OCI-LY7 (cell line): ENCODE data around the gene GRID2. TPM values are rescaled to one million over a fixed set of nuclear protein-coding genes. Genes with fewer than 3 reads are reported as not detected.

Experiments used
- BruUV-seq: library from RNA; stranded (reverse); fragments of 400-500 nt; replicated peaks from 2 replicates; lab custom pipeline; 2021; lab: Mats Ljungman, UMichigan
- CTCF ChIA-PET: fragments of 300-600 bp; sonication (Branson Sonifier 250); formaldehyde crosslinking; loops from one replicate; lab custom pipeline; 2022; ENCODE audit warnings: antibody characterized with exemption; ENCODE audit not compliant: unreplicated experiment; lab: Charles Lee
- POLR2A ChIA-PET: fragments of 300-600 bp; sonication (Branson Sonifier 250); formaldehyde crosslinking; loops from one replicate; lab custom pipeline; 2022; ENCODE audit warnings: antibody characterized with exemption; lab: Charles Lee
- DNase-seq: peaks from one replicate; pipeline ENCODE4 v3.0.0-alpha.2; 2015; ENCODE audit warnings: low spot score
- H2AFZ ChIP-seq: fragments of 200-600 bp; sonication (generic), shearing (Covaris generic); 2 replicates; pipeline ENCODE4 v1.6.1; 2014; ENCODE audit warnings: mild to moderate bottlenecking, antibody characterized with exemption, low read length, moderate library complexity
- H3K27ac ChIP-seq: fragments of 200-600 bp; sonication (generic); 2 replicates; pipeline ENCODE4 v1.5.1; 2014; ENCODE audit warnings: mixed run types, low read depth, mild to moderate bottlenecking, moderate library complexity, low read length, inconsistent platforms; ENCODE audit not compliant: poor library complexity, severe bottlenecking
- H3K36me3 ChIP-seq: fragments of 200-600 bp; sonication (generic); 2 replicates; pipeline ENCODE4 v1.6.1; 2014; ENCODE audit warnings: mild to moderate bottlenecking, antibody characterized with exemption, low read length, moderate library complexity, mixed read lengths; ENCODE audit not compliant: insufficient read depth
- H3K4me1 ChIP-seq: fragments of 200-600 bp; sonication (generic); 2 replicates; pipeline ENCODE4 v1.5.1; 2014; ENCODE audit warnings: mild to moderate bottlenecking, low read length; ENCODE audit not compliant: insufficient read depth, poor library complexity, severe bottlenecking
- H3K4me2 ChIP-seq: fragments of 200-600 bp; sonication (generic); 2 replicates; pipeline ENCODE4 v1.6.1; 2014; ENCODE audit warnings: mild to moderate bottlenecking, low read length
- H3K4me3 ChIP-seq: fragments of 200-600 bp; sonication (generic); 2 replicates; pipeline ENCODE4 v1.5.1; 2014; ENCODE audit warnings: mild to moderate bottlenecking, low read depth, low read length; ENCODE audit not compliant: poor library complexity, severe bottlenecking
- H3K79me2 ChIP-seq: fragments of 200-600 bp; sonication (generic); 2 replicates; pipeline ENCODE4 v1.6.1; 2016; ENCODE audit warnings: low read depth, mild to moderate bottlenecking, low read length, moderate library complexity, mixed read lengths; ENCODE audit not compliant: insufficient read depth
- H3K9me2 ChIP-seq: fragments of 200-600 bp; sonication (generic); 2 replicates; pipeline ENCODE4 v1.6.1; 2016; ENCODE audit warnings: mild to moderate bottlenecking, low read length, mixed read lengths; ENCODE audit not compliant: insufficient read depth
- H3K9me3 ChIP-seq: fragments of 200-600 bp; sonication (generic); 2 replicates; pipeline ENCODE4 v1.6.1; 2014; ENCODE audit warnings: mild to moderate bottlenecking, mixed run types, low read length, mixed read lengths
- H4K20me1 ChIP-seq: fragments of 200-600 bp; sonication (generic); 2 replicates; pipeline ENCODE4 v1.6.1; 2014; ENCODE audit warnings: mild to moderate bottlenecking, antibody characterized with exemption, low read length, moderate library complexity, mixed read lengths; ENCODE audit not compliant: insufficient read depth
- CTCF ChIP-seq: fragments of 200-600 bp; sonication (generic); conservative IDR thresholded peaks from 2 replicates; pipeline ENCODE4 v1.5.1; 2014; ENCODE audit warnings: mild to moderate bottlenecking, antibody characterized with exemption, low read length, moderate library complexity, mixed read lengths
- EZH2phosphoT487 ChIP-seq: fragments of 200-600 bp; sonication (generic); IDR thresholded peaks from 2 replicates; pipeline ENCODE4 v1.6.1; 2018; ENCODE audit warnings: low read depth, borderline replicate concordance, mild to moderate bottlenecking, mixed run types, antibody characterized with exemption, low read length, moderate library complexity, mixed read lengths
- intact Hi-C: fragments of 100-400 bp; cut with micrococcal nuclease; formaldehyde crosslinking; loops from one replicate; pipeline ENCODE4 v1.10.0; 2022; ENCODE audit not compliant: unreplicated experiment
- total RNA-seq, 2 experiments: library from RNA; depleted of rRNA in 1 of 2; stranded (reverse); fragments of >200 nt in 1 of 2; shearing (Covaris generic) in 1 of 2; gene quantifications; 2 replicates each; pipeline ENCODE4 v1.2.3, GENCODE V29; 2014 to 2022

Gene GRID2
- total RNA-seq, 2 experiments from 2014 or later: not detected

GRCh38 chr4:93334003-93334402 is 1030.2 kb downstream of the GRID2 start:
- CTCF ChIA-PET: no interaction called here
- Histone ChIP-seq H3K9me2 (no peaks in the 10 kb centered on the region), H2AFZ (no peak overlapping the region), H3K4me2 (no peak overlapping the region), H3K79me2 (no peaks in the 10 kb centered on the region), H3K4me1 (no peaks in the 10 kb centered on the region), H3K9me3 (no peaks in the 10 kb centered on the region), H4K20me1 (no peaks in the 10 kb centered on the region), H3K36me3 (no peaks in the 10 kb centered on the region), H3K4me3 (no peak overlapping the region), H3K27ac (no peak overlapping the region)
- no TSS peak for BruUV-seq
- TF ChIP-seq EZH2phosphoT487: no peak
- intact Hi-C loops: no loop called here
- POLR2A ChIA-PET: no interaction called here
- no peak for DNase-seq

GRCh38 chr4:93337196-93337595 is 1033.4 kb downstream of the GRID2 start:
- H3K9me3 ChIP-seq: no peaks in the 10 kb centered on the region
- no peaks in the 10 kb centered on the region for H3K4me1 ChIP-seq
- H3K79me2 ChIP-seq: no peaks in the 10 kb centered on the region
- ChIA-PET POLR2A (no interaction called here), CTCF (no interaction called here)
- TF ChIP-seq CTCF: no peak
- no peak for TF ChIP-seq EZH2phosphoT487
- no peak for DNase-seq
- no peak overlapping the region for H3K4me3 ChIP-seq
- BruUV-seq: no TSS peak
- no peaks in the 10 kb centered on the region for H3K9me2 ChIP-seq
- H2AFZ ChIP-seq: no peak overlapping the region
- no peak overlapping the region for H3K27ac ChIP-seq
- H3K4me2 ChIP-seq: no peak overlapping the region
- intact Hi-C loops: no loop called here
- no peaks in the 10 kb centered on the region for H4K20me1 ChIP-seq
- no peaks in the 10 kb centered on the region for H3K36me3 ChIP-seq

- no peaks in the 10 kb centered on the region for H3K4me1 ChIP-seq
- no peaks in the 10 kb centered on the region for H4K20me1 ChIP-seq
- H3K4me3 ChIP-seq: no peak overlapping the region
- no peak for TF ChIP-seq EZH2phosphoT487
- no peak for TF ChIP-seq CTCF
- no peaks in the 10 kb centered on the region for H3K9me3 ChIP-seq
- H3K4me2 ChIP-seq: no peak overlapping the region
- no peak overlapping the region for H3K27ac ChIP-seq
- ChIA-PET CTCF (no interaction called here), POLR2A (interaction anchor here (0.6 to 0.8 kb wide), 2 partner anchors 645 to 1458 kb away, joined by 3 read pairs; no protein-coding TSS in a partner anchor)
- DNase-seq: no peak
- H3K79me2 ChIP-seq: no peaks in the 10 kb centered on the region
- no peak overlapping the region for H2AFZ ChIP-seq
- H3K36me3 ChIP-seq: no peaks in the 10 kb centered on the region
- intact Hi-C loops: no loop called here
- no peaks in the 10 kb centered on the region for H3K9me2 ChIP-seq
- no TSS peak for BruUV-seq
These were observed 1039.0 kb downstream of the GRID2 start for GRCh38 chr4:93342738-93343137.
